Renal pelvis (tissue), 4 donors: ENCODE results near the gene KCNQ4. TPM values are rescaled to one million over a fixed set of nuclear protein-coding genes. Genes with fewer than 3 reads are reported as not detected.

Experiments used
- DNase-seq: peaks from one replicate; pipeline ENCODE4 v3.0.0-alpha.2; 2013
- polyA plus RNA-seq, 3 donors: library from polyadenylated mRNA; unstranded; fragments of 120-200 nt; gene quantifications; one replicate each; pipeline ENCODE4 v1.2.1, GENCODE V29; 2013; ENCODE audit not compliant: insufficient read length in 3 of 3

Gene KCNQ4
- polyA plus RNA-seq, 3 donors: 2.1 to 2.5 (median 2.5) TPM

DNA sequence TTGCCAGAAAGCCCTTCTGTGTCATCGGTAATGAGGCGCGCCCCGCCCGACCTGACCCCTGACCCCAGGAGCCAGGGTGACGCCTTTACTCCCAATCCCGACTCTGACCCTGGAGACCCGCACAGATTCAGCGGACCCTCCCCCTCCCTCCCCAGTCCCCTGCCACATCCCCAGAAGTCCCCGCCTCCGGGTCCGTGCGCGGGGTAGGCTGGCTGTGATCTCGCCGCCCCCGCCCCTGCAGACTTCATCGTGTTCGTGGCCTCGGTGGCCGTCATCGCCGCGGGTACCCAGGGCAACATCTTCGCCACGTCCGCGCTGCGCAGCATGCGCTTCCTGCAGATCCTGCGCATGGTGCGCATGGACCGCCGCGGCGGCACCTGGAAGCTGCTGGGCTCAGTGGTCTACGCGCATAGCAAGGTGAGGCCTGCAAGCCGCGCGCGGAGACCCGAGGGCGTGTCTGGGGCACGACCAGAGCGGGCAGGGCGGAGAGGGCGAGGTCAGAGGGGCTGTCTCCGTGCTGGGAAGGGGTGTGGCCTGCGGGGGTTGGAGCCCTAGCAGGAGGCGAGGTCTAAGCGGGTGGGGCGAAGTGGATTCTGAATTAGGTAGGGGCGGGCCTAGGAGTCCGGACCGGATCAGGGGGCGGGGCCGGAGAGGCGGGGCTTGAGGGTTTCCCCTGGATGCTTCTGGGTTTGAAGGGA lies 34.8 kb downstream of the KCNQ4 start:
- no peak for DNase-seq

DNA sequence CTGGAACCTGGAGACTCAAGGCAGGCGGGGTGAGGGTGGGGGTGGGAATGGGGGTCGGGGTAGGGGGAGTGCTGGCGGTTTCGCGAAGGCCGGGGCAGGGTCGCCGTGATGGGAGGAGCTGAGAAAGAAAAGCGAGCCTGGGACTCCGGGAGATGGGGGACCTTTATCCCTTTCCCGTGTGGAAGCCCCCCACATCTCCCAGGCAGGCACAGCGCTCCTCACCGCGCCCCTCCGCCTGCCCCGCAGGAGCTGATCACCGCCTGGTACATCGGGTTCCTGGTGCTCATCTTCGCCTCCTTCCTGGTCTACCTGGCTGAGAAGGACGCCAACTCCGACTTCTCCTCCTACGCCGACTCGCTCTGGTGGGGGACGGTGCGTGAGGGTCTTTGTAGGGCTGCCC lies 35.5 kb downstream of the KCNQ4 start:
- no peak for DNase-seq

DNA sequence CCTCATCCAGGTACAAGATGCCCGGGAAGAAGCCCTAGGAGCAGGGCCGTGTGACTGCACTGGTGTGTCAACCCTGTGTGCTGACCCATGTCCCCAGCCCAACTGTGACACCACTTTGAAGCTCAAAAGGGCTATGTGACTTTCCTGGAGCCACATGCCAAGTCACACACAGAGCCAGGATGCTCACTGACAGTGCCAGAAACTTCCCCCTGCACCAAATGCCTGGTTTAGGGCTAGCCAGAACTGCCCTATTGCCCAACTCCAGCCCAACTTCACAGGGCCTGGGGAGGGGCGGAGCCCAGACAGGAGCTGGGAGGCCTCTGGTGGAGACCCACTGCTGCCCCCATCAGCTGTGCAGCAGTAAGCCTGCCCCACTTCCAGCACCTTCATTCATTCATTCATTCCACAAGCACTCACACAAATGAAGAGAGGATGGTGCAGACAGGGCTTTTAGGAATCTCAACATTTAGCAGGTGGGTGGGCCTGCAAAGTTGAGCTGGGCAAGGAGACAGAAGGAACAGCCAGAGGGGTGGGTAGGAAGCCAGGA lies 36.7 kb downstream of the KCNQ4 start:
- no peak for DNase-seq

DNA sequence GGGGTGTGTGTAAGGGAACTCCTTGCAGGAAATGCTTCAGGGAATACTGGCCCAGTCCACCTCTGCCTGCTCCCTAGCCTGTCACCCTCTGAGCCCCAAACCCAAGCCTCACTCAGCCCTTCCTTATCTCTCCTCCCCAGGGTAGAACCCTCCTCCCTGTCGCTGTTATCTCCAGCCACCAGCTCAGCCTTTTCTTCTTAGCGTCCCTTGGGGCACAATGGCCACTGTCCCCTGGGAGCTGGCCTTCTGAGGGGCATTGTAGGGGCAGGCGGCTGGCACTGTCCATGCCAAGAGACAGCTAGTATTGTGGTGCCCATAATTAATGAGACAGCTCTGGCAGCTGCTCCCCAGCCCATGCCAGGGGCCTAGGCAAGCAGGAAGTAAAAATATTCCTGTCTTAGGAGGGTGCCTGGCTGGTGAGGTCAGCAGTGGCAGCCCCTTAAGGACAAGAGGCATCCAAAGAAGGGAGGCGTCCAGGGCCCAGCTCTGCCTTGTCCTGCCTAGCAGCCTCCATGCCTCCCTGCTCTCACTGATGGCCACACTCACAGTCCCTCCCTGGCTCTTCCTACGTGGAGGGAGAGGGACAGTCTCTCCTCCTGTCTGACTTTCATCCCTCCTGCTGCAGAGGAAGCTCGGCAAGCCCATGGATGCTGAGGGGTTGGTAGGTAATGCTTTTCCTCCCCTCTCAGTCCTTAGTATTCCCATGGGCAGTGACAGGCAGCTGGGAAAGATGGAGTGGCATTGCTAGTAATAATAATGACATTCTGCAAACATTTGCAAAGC lies 37.5 kb downstream of the KCNQ4 start:
- no peak for DNase-seq

DNA sequence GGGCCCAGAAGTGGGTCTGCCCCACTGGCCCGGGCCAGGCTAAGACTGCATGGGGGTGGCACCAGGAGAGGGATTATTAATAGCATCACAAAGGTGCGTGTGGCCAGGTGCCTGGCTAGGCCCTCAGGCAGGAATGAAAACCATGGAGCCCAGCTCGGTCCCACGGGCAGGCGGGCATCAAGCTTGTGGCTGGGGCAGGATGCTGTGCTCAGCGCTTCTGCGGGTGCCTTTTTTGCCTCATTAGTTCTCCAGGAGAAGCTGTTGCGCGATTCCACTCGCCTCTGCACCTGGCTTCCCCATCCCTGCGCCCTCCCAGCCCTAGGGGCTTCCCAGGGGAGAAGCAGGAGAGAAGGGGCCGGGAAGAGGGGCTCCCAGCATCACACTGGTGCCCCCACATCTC lies 39.3 kb downstream of the KCNQ4 start:
- no peak for DNase-seq

DNA sequence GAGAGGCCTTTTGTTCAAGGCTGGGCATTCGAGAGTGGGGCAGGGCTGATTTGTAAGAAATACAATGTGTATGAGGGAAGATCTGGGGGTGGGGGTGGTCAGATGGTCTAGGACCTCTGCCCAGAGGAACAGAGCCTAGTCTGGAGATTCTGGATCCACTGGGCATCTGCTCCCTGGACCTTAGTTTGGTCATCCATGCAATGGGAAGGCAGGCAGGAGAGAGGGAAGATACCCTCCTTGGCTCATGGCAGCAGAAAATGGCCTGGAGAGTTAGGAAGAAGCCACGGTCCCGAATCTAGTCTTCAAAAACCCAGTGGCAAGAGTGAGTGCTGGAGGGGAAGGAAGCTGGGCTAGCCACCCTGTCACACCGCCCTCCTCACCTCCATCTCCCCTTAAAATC lies 39.8 kb downstream of the KCNQ4 start:
- no peak for DNase-seq

DNA sequence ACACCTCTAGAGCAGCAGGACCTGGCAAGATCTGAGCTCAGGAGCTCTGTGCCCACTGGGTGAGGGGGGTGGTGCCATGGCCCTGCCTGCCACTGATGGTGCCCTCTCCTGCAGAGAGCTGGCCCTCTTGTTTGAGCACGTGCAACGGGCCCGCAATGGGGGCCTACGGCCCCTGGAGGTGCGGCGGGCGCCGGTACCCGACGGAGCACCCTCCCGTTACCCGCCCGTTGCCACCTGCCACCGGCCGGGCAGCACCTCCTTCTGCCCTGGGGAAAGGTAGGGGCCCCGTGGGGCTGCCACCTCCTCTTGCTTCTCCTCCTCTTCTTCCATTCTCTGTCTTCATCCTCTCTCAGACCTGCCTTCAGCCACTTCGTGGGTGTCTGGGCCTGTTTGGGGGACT lies 40.4 kb downstream of the KCNQ4 start:
- no peak for DNase-seq

DNA sequence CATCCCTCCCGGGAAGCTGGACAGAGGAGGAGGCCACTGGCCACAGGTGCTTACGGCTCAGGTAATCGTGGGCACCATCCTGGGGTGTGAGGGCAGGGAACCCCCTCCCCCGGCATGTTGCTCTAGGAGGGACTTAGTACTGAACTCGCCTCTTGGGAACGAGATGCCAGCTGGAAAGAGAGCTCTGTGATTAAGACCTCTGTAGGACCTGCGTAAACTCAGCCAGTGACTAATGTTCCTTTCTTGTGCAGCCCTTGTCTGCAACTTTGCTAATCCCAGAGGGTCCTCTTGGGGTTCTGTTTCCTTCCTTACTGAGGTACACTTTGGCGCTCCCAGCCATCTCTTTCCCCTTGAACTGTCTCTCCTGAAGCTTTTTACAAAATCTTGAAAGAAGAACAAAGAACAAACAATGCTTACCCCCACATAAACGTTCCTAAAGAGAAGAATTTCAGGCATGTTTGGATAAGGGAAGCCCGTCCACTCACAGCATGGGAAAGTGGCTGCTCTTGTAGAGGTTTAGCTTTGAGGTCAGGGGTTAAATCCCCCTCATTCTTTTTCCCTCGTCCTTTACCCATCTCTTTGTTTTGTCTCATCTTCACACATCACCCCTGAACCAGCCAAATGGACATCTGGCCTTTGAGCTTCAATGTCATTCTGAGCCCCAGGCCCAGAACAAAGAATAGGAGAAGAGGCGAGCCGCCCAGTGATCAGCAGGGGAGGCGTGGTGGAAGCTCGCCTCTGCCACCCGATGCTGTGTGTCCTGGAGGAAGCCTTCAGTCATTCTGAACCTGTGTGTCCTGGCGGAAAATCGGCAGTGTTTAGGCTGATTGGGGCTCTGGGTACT lies 41.2 kb downstream of the KCNQ4 start:
- DNase-seq: no peak

DNA sequence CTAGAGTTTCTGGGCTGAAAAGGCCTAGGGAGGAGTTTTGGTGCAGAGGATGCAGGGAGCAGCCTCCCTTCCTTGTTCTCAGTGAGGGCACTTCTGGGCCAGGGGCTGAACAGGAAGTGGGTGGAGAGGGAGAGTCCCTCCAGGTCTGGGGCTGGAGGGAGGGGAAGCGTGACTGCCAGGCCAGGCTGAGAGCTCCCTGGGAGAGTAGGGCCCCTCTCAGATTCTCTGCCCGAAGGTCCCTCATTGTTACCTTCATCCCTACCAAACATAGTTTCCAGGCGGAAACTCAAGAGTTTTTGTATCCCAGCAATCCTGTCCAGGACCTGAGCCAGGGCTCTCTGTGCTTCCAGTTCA lies 41.8 kb downstream of the KCNQ4 start:
- DNase-seq: no peak

DNA sequence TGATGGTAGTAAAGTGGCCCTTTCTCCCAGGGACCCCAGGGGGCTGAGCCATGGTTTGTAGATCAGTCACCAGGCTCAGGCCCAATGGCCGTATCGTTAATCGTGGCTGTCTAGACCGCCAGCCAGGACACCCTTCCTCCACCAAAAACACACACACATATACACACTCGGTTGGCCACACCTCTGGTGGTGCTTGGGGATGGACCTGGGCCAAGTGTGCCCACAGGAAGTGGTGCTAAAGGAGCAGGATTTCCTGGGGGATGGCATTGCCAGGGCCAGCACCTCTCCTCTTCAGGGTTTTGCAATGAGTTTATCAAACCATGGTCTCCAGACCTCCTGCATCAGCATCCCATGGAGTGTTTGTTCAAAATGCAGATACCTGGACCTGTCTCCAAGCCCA lies 42.4 kb downstream of the KCNQ4 start:
- DNase-seq: no peak

DNA sequence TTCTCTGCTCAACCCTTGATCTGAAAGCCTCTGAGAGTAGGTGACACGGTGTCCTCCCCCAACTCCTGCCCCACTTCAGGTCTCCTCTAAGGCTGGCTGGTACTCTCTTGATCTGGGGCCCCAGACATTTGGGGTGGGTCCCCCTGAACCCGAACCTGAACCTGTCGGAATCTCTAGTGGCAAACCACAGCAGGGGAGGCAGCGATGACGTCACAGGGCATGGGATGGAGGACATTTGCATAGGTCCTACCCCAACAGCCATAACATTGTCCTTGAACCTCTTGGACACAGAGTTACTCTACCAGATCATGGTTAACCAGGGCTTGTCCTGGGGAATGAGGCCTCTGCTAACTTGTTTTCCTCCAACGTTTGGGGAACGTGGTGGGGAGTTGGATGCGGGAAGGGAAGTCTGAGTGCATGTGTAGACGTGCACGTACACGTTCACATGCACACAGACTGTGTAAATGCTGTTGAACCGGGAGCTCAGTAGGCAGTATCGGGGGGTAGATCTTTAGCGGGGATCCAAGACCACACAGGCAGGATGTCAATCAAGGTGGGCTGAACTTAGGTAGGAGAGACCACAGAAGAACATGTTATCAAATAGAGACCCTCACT lies 46.2 kb downstream of the KCNQ4 start:
- DNase-seq: no peak

DNA sequence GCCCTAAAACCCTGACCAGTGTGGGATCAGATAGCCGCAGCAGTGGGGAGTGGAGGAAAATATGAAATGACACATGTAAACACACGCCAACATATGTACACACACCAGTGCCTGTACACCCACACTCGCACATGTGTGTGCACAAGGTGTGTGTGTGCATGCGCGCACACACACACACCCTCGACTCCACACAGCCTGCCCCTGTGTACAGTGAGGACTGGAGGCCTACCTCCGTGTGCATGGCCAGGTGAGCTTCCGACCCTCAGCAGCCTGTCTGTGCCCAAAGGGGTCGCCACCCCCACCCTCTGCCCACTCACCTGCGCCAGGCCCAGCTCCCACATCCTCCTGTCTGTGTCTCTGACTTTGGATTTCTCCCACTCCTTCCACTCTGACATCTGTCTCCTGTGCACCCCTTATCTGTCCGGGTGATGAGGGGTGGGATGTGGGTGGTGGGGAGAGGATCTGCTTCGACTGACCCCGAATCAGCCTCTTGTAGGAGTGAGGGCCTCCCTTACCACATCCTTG lies 46.9 kb downstream of the KCNQ4 start:
- no peak for DNase-seq

DNA sequence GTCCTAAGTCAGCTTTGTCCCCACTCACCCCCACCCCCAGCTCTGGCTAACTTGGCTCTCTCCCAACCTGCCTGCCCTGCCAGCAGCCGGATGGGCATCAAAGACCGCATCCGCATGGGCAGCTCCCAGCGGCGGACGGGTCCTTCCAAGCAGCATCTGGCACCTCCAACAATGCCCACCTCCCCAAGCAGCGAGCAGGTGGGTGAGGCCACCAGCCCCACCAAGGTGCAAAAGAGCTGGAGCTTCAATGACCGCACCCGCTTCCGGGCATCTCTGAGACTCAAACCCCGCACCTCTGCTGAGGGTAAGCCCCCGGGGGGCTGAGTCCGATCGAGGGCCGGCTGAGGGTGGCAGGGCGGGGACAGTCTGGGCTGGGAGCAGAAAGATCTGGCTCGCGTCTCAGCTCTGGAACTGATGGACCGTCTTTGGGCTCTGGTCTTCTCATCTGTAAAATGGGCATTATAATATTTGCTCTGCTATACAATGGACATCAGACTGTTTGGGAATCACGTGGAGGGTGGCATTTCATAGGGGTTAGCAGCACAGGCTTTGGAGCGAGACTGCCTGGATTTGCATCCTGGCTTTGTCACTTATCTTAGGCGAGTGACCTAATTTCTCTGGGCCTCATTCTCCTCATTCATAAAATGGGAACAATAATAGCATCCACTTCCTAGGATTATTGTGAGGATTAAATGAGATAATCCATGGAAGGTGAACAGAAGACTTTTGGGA lies 47.6 kb downstream of the KCNQ4 start:
- no peak for DNase-seq

DNA sequence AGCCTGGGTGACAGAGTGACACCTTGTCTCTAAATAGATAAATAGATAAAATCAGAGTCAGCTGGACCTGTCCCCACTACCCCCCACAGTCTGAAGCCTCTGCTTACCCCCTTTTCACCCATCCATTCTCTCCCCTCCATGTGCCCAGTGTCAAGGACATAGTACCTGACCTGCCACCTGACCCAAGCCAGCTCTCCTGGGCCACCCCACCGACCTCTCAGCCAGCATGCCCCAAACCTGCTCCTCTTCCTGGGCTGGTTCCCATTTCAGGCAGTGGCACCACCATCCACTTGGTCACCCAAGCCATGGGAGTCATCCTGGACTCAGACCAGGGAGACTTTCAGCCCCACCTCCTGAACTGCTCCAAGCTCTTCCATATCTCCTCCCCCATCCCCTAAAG lies 50.4 kb downstream of the KCNQ4 start:
- DNase-seq: no peak

DNA sequence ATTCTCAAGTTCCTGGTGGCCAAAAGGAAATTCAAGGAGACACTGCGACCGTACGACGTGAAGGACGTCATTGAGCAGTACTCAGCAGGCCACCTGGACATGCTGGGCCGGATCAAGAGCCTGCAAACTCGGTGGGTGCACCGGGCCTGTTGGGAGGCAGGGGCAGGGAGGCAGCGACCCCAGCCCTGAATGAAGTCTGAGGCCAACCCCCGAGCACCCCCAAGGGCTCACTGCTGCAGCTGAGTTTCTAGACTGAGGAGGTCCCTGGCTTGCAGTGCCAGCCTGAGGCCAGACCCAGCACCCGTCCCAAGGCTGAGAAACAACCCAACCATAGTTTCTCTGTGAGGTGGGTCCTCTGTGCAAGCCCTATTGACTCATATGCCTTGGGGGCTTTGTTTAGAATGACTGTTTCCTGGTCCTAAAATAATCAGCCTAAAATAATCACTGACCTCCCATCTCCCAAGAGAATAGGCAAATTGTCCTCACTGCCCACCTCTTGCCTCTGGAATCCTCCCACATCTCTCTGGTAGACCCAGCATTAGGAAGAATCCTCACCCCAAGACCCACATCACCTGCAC lies 51.5 kb downstream of the KCNQ4 start:
- DNase-seq: no peak

DNA sequence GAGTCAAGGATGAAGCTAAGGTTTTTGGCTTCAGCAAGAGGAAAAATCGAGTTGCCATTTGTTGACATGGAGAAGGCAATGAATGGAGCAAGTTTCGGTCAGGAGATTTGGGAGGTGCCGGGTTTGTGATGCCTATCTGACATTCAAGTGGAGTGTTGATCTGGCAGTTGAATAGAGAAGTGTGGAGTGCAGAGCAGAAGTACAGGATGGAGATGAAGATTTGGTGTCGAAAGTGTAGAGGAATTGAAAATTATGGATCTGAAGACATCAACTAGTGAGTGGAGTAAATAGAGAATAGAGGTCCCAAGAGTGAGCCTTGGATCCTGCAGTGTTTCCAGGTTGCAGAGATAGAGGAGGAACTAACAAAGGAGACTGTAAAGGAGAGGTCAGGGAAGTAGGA lies 52.7 kb downstream of the KCNQ4 start:
- DNase-seq: no peak

DNA sequence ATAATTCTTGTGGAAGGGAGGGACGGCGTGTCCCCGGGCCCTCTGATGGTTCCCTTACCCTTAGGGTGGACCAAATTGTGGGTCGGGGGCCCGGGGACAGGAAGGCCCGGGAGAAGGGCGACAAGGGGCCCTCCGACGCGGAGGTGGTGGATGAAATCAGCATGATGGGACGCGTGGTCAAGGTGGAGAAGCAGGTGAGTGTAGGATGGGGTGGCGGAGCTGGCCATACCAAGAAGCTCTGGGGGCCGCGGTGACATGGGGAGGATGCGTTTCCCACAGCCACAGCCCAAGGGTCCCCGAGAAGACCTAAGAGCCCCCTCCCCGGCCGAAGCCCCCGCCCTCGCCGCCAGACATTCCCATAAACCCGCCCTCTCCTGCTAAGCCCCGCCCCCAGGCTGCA lies 54.0 kb downstream of the KCNQ4 start:
- no peak for DNase-seq

DNA sequence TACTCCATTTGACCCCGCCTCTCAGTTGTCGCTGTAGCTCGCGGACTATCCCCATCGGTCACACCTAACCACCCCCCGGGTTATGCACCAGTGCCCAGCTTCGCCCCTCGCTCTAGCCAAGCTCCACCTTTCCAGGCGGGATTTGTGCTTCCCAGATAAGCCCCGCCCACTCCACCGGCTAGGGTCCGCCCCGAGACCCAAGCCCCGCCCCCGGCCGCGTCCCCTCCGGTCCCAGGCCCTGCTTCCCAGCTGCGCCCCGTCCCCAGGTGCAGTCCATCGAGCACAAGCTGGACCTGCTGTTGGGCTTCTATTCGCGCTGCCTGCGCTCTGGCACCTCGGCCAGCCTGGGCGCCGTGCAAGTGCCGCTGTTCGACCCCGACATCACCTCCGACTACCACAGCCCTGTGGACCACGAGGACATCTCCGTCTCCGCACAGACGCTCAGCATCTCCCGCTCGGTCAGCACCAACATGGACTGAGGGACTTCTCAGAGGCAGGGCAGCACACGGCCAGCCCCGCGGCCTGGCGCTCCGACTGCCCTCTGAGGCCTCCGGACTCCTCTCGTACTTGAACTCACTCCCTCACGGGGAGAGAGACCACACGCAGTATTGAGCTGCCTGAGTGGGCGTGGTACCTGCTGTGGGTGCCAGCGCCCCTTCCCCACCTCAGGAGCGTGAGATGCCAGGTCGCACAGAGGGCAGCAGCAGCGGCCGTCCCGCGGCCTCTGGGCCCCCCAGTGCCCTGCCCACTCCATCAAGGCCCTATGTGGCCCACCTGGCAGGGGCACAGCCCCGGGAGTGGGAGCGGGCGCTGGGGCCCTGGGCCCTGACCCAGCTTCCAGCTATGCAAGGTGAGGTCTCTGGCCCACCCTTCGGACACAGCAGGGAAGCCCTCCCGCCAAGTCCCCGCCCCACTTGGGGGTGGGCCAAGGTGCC lies 54.7 kb downstream of the KCNQ4 start:
- DNase-seq: no peak
